ENCODE data around the gene DNASE1L2.

The DNASE1L2 gene

DNA sequence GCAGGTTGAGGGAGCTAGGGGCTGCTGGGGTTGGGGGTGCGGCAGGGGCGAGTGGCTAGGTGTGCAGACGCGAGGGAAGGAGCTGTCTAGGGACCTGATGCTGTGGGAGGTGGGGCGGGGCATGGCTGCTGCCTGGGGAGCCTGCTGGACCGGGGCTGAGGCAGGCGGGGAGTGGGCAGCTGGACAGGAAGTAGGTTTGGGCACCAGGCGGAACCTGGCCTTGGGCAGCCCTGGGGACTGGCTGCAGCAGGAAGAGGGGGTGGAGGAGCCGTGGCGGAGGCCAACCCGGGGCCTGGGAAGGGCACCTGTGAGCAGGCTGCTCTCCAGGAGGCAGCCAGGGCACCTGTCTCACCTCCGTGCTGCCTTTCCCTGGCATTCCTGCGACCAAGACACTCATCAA lies 5.9 kb upstream of the DNASE1L2 start:
- peaks cover 46% of the 10 kb centered on the region for H3K36me3 ChIP-seq (ENCODE audit: control insufficient read depth, insufficient read depth, low read length)
- H3K27me3 ChIP-seq (replicated peaks; ENCODE audit: control insufficient read depth, insufficient read depth, low read length): no peaks in the 10 kb centered on the region
- DNase-seq (ENCODE audit: extremely low read depth, insufficient read length): no peak
- TF ChIP-seq, protein P1, sequence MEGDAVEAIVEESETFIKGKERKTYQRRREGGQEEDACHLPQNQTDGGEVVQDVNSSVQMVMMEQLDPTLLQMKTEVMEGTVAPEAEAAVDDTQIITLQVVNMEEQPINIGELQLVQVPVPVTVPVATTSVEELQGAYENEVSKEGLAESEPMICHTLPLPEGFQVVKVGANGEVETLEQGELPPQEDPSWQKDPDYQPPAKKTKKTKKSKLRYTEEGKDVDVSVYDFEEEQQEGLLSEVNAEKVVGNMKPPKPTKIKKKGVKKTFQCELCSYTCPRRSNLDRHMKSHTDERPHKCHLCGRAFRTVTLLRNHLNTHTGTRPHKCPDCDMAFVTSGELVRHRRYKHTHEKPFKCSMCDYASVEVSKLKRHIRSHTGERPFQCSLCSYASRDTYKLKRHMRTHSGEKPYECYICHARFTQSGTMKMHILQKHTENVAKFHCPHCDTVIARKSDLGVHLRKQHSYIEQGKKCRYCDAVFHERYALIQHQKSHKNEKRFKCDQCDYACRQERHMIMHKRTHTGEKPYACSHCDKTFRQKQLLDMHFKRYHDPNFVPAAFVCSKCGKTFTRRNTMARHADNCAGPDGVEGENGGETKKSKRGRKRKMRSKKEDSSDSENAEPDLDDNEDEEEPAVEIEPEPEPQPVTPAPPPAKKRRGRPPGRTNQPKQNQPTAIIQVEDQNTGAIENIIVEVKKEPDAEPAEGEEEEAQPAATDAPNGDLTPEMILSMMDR (IDR thresholded peaks at IDR 0.05; ENCODE audit: insufficient read depth, low read length, poor library complexity, severe bottlenecking): no peak
- H3K4me3 ChIP-seq (replicated peaks; ENCODE audit: low read depth, low read length): no peak overlapping the region

DNA sequence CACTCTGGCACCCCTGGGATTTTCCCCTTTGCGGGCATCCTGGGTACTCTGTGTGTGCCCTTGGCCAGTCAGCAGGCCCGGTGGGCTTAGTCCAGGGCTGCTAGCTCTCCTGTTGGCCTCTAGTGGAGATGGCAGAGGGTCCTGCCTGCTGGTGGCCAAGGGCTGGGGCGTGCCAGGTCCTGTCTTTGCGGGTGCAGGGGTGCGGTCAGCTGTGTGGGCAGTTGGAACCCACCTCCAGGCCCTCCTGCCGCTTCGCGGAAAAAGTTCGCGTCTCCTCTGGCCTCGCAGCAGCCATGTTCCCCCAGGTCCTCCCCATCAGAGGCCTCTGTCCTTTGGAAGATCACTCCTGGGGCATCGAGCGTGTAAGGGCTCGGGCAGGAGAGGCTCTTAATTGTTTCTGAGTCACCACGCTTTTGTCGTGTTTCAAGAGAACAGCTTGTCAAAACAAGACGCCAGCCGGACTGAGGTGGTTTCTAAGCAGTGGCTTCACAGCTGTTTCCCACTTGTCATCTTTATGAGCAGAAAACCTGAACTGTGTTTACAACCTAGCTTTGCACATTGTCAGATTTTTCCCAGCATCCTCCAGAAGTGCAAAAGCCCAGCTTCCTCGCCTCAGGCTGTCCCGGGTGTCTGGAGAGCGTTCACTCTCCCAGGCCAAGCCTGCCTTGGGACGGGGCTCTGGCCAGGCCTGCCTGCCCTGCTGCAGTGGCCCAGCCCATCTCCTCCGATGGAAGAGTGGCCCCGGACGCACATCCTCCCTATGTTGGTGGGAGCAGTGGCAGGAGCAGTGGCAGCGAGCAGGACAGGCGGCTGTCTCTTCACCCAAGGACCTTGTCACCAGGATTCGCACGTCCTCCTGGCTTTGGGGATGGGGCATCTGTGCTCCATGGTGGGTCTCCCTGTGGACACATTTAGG lies 5.0 kb upstream of the DNASE1L2 start:
- TF ChIP-seq, protein P1 (IDR thresholded peaks at IDR 0.05; ENCODE audit: insufficient read depth, low read length, poor library complexity, severe bottlenecking): no peak
- Histone ChIP-seq H3K27me3 (replicated peaks; ENCODE audit: control insufficient read depth, insufficient read depth, low read length) (no peaks in the 10 kb centered on the region), H3K4me3 (replicated peaks; ENCODE audit: low read depth, low read length) (no peak overlapping the region), H3K36me3 (ENCODE audit: control insufficient read depth, insufficient read depth, low read length) (peaks cover 46% of the 10 kb centered on the region)
- DNase-seq (ENCODE audit: extremely low read depth, insufficient read length): no peak

DNA sequence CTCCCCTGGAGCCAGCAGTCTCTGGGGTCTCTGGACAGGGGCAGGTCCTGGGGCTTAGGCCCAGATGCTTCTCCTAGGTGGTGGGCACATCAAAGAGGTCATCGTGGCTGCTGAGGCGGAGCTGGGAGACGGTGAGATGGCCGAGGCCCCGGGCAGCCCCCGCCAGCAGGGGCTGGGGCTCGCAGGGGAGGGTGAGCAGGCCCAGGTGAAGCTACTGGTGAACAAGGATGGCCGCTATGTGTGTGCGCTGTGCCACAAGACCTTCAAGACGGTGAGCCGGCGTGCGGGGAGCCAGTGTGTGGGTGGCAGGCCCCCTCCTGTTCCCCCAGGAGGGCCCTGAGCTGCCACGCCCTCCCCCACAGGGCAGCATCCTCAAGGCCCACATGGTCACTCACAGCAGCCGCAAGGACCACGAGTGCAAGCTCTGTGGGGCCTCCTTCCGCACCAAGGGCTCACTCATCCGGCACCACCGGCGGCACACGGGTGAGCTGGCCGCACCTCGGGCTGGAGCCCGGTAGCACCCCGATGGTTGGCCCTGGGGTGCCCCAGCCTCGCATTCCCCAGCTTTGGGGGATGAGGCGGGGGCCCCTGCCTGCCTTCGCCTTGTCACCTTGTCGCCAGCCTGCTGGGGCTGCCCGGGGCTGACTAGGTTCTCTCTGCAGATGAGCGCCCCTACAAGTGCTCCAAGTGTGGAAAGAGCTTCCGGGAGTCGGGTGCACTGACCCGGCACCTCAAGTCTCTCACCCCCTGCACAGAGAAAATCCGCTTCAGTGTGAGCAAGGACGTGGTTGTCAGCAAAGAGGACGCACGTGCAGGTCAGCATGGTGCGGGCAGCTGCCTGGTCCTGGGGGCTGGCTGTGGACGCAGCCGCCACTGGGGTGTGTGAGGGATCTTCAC lies 3.9 kb upstream of the DNASE1L2 start:
- DNase-seq (ENCODE audit: extremely low read depth, insufficient read length): no peak
- Histone ChIP-seq H3K27me3 (replicated peaks; ENCODE audit: control insufficient read depth, insufficient read depth, low read length) (no peaks in the 10 kb centered on the region), H3K4me3 (replicated peaks; ENCODE audit: low read depth, low read length) (no peak overlapping the region), H3K36me3 (ENCODE audit: control insufficient read depth, insufficient read depth, low read length) (peaks cover 44% of the 10 kb centered on the region)
- TF ChIP-seq, protein P1 (IDR thresholded peaks at IDR 0.05; ENCODE audit: insufficient read depth, low read length, poor library complexity, severe bottlenecking): no peak

DNA sequence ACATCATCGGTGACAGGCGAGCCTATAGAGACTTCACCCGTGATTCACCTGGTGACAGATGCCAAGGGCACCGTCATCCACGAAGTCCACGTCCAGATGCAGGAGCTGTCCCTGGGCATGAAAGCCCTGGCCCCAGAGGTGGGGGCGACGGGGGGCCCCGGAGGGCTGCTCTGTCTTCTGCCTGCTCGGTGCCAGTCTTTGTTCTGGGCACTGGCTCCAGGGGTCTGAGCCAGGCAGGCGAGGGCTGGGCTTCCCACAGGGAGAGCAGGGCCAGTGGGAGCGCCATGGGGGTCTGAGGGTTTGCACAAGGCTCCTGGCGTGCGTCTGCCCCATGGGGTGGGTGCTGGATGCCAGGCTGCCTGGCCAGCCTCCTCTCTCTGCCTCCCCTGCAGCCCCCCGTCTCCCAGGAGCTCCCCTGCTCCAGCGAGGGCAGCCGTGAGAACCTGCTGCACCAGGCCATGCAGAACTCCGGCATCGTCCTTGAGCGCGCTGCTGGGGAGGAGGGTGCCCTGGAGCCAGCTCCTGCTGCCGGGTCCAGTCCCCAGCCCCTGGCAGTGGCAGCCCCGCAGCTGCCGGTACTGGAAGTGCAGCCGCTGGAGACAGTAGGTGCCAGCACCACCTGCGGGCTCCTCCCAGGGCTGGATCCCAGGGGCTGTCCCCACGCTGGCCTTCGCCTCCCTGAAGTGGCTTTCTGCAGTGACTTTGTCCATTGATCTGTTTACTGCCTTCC lies 3.0 kb upstream of the DNASE1L2 start:
- Histone ChIP-seq H3K4me3 (replicated peaks; ENCODE audit: low read depth, low read length) (no peak overlapping the region), H3K27me3 (replicated peaks; ENCODE audit: control insufficient read depth, insufficient read depth, low read length) (no peaks in the 10 kb centered on the region), H3K36me3 (ENCODE audit: control insufficient read depth, insufficient read depth, low read length) (peaks cover 43% of the 10 kb centered on the region)
- TF ChIP-seq, protein P1 (IDR thresholded peaks at IDR 0.05; ENCODE audit: insufficient read depth, low read length, poor library complexity, severe bottlenecking): no peak
- DNase-seq (ENCODE audit: extremely low read depth, insufficient read length): no peak

Data from GM06990 (cell line).